Liver (tissue), 9 donors: Measurements from ENCODE around the gene AKAP13. TPM values are rescaled to one million over a fixed set of nuclear protein-coding genes. Genes with fewer than 3 reads are reported as not detected.

ENCODE experiments used
- DNase-seq: peaks from one replicate; pipeline ENCODE4 v3.0.0-alpha.2; 2017; ENCODE audit warnings: low spot score
- H3K27ac ChIP-seq, 2 donors: one replicate each; pipeline ENCODE4 v1.7.0; 2013; ENCODE audit warnings: inconsistent platforms in 2 of 2, low read length in 2 of 2, control low read depth in 1 of 2, low read depth in 1 of 2, mild to moderate bottlenecking in 1 of 2
- H3K27me3 ChIP-seq, 4 donors: one replicate each; pipeline versions ENCODE4 v1.6.1 to v1.7.0; 2013; ENCODE audit warnings: low read length in 3 of 4, inconsistent platforms in 1 of 4, mild to moderate bottlenecking in 1 of 4, moderate library complexity in 1 of 4; ENCODE audit not compliant: control insufficient read depth in 4 of 4, insufficient read depth in 4 of 4
- H3K36me3 ChIP-seq, 4 donors: one replicate each; pipeline versions ENCODE4 v1.6.1 to v1.7.0; 2013; ENCODE audit warnings: low read length in 3 of 4, mild to moderate bottlenecking in 3 of 4, low read depth in 1 of 4, moderate library complexity in 1 of 4; ENCODE audit not compliant: control insufficient read depth in 4 of 4, insufficient read depth in 3 of 4
- H3K4me1 ChIP-seq, 4 donors: one replicate each; pipeline versions ENCODE4 v1.6.1 to v1.7.0; 2013; ENCODE audit warnings: low read length in 3 of 4, mild to moderate bottlenecking in 3 of 4, moderate library complexity in 1 of 4; ENCODE audit not compliant: control insufficient read depth in 4 of 4, insufficient read depth in 4 of 4
- H3K4me3 ChIP-seq, 3 donors: one replicate each; pipeline versions ENCODE4 v1.6.1 to v1.7.0; 2013; ENCODE audit warnings: low read length in 3 of 3, control low read depth in 1 of 3, low read depth in 1 of 3, mild to moderate bottlenecking in 1 of 3
- H3K9ac ChIP-seq, 2 donors: one replicate each; pipeline ENCODE4 v1.7.0; 2013; ENCODE audit warnings: low read length in 2 of 2, mild to moderate bottlenecking in 2 of 2, moderate library complexity in 2 of 2, control low read depth in 1 of 2, low read depth in 1 of 2
- H3K9me3 ChIP-seq, 4 donors: one replicate each; pipeline versions ENCODE4 v1.6.1 to v1.7.0; 2013; ENCODE audit warnings: low read length in 3 of 4; ENCODE audit not compliant: control insufficient read depth in 4 of 4
- EGR1 ChIP-seq, 2 donors: IDR thresholded peaks; 2 replicates each; pipeline ENCODE4 v1.6.1; 2016 to 2018; ENCODE audit warnings: antibody characterized with exemption in 2 of 2, low read depth in 2 of 2
- FOXA1 ChIP-seq: IDR thresholded peaks from 2 replicates; pipeline ENCODE4 v1.6.1; 2016; ENCODE audit warnings: antibody characterized with exemption
- FOXA2 ChIP-seq: IDR thresholded peaks from 2 replicates; pipeline ENCODE4 v1.6.1; 2016; ENCODE audit warnings: antibody characterized with exemption
- GABPA ChIP-seq, 2 donors: IDR thresholded peaks in 1 of 2; conservative IDR thresholded peaks in 1 of 2; 2 replicates each; pipeline ENCODE4 v1.6.1; 2016; ENCODE audit warnings: antibody characterized with exemption in 2 of 2, mild to moderate bottlenecking in 1 of 2, moderate library complexity in 1 of 2
- HNF4A ChIP-seq, 2 donors: conservative IDR thresholded peaks; 2 replicates each; pipeline ENCODE4 v1.6.1; 2016; ENCODE audit warnings: antibody characterized with exemption in 2 of 2, mild to moderate bottlenecking in 2 of 2
- HNF4G ChIP-seq: IDR thresholded peaks from 2 replicates; pipeline ENCODE4 v1.6.1; 2016; ENCODE audit warnings: antibody characterized with exemption
- JUND ChIP-seq, 2 donors: IDR thresholded peaks; 2 replicates each; pipeline ENCODE4 v1.6.1; 2016; ENCODE audit warnings: antibody characterized with exemption in 2 of 2
- NR2F2 ChIP-seq: IDR thresholded peaks from 2 replicates; pipeline ENCODE4 v1.6.1; 2016; ENCODE audit warnings: antibody characterized with exemption
- RXRA ChIP-seq, 2 donors: IDR thresholded peaks; 2 replicates each; pipeline ENCODE4 v1.6.1; 2017 to 2018; ENCODE audit warnings: antibody characterized with exemption in 2 of 2, mild to moderate bottlenecking in 1 of 2
- WGBS: extraction: QIAGEN DNeasy Blood & Tissue Kit; methylation state at CpG from one replicate; pipeline ENCODE4 v1.1.7; 2013; 5-methylcytosine and 5-hydroxymethylcytosine counted together
- polyA plus RNA-seq, 2 donors: library from polyadenylated mRNA; stranded (reverse) in 1 of 2; unstranded in 1 of 2; fragments of 200-250 nt in 1 of 2; fragments of >200 nt in 1 of 2; fragmentation: Nextera tagmentation in 1 of 2; extraction: Ambion mirVana in 1 of 2; gene quantifications; one replicate each; pipeline versions ENCODE4 v1.2.1 to v1.2.3, GENCODE V29; 2013 to 2015
- total RNA-seq, 2 donors: library from RNA; depleted of rRNA; stranded (reverse); fragments of >200 nt; gene quantifications; one replicate each; pipeline ENCODE4 v1.2.3, GENCODE V29; 2014
- TF ChIP-seq, protein P1 (sequence below): IDR thresholded peaks from 2 replicates; pipeline ENCODE4 v1.6.1; 2016; ENCODE audit warnings: antibody characterized with exemption
- TF ChIP-seq, protein P2 (sequence below): IDR thresholded peaks from 2 replicates; pipeline ENCODE4 v1.6.1; 2016; ENCODE audit warnings: antibody characterized with exemption, mild to moderate bottlenecking
- TF ChIP-seq, protein P3 (sequence below): fragments of 150-350 bp; IDR thresholded peaks from 2 replicates; pipeline ENCODE4 v1.5.1; 2017; ENCODE audit warnings: improper control_type of control experiment, low read depth, low read length; ENCODE audit not compliant: missing input control
- TF ChIP-seq, protein P4 (sequence below): IDR thresholded peaks from 2 replicates; pipeline ENCODE4 v1.6.1; 2016; ENCODE audit warnings: antibody characterized with exemption
- donor health status: healthy.
- donor health status: healthy.
- donor health status: healthy.
- donor health status: healthy.
- donor health status: healthy.

AKAP13 gene
- total and polyA plus RNA-seq, 4 donors: 18.6 to 92.3 (median 37.4) TPM

DNA sequence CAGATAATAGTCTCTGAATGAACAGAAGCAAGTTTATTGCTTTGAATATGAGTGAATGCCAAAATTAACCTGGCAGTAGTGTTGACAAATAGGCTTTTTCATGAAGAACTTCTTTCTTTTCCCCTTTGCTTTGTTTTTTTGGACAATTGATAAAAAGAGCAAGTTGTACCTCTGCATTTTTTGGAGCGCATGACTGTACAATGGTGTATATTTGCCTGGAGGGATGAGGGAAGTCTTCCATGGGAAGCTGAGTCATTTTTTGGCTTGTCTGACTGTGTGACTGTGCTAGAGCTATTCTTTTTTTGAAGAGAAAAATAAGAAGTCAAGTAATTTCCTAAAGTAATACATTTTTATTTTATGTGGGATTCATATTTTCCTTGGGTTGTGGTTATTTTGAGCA lies 227.4 kb downstream of the AKAP13 start:
- no peaks in the 10 kb centered on the region for H3K27me3 ChIP-seq
- peaks cover 0 to 7% (median 0%) of the 10 kb centered on the region in 4 donors for H3K4me1 ChIP-seq
- peak overlapping the region in 1 of 2 donors; percentile 33 for H3K27ac ChIP-seq
- no peak for DNase-seq
- H3K9me3 ChIP-seq: no peaks in the 10 kb centered on the region
- 87% methylated on average over 1 of the region's 1 CpG for WGBS
- TF ChIP-seq FOXA1 (no peak), FOXA2 (no peak), HNF4A (conservative IDR thresholded peaks at IDR 0.05) (no peak), RXRA (IDR thresholded peaks at IDR 0.05) (no peak), HNF4G (no peak), GABPA (IDR thresholded peaks at IDR 0.05 in 1 of 2, conservative IDR thresholded peaks at IDR 0.05 in 1 of 2) (no peak), EGR1 (IDR thresholded peaks at IDR 0.05; ENCODE audit: low read depth in 2 of 2) (no peak), JUND (IDR thresholded peaks at IDR 0.05) (peak in 1 of 2 donors; percentile 23)
- H3K9ac ChIP-seq: no peak overlapping the region
- no peak overlapping the region for H3K4me3 ChIP-seq
- peaks cover 2 to 13% (median 6%) of the 10 kb centered on the region in 4 donors for H3K36me3 ChIP-seq

DNA sequence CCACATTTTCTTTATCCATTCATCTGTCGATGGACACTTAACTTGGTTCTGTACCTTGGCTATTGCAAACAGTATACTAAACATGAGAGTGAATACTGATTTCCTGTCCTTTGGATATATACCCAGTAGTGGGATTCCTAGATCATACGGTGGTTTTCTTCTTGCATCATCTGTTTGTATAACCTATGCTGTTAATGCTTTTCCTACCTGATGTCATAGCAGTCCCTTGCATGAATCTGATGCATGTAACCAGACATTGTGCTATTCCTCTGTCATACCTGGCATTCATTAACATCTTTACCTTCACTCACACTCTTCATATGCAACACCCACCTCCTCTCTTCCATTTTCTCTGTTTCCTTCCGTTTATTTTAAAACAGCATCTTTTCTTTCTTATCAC lies 229.1 kb downstream of the AKAP13 start:
- 82% methylated on average over 3 of the region's 3 CpGs for WGBS
- Histone ChIP-seq H3K4me3 (no peak overlapping the region), H3K9me3 (no peaks in the 10 kb centered on the region), H3K36me3 (peaks cover 0 to 5% (median 3%) of the 10 kb centered on the region in 4 donors), H3K27me3 (no peaks in the 10 kb centered on the region), H3K4me1 (peaks cover 0 to 7% (median under 1%) of the 10 kb centered on the region in 4 donors), H3K9ac (no peak overlapping the region), H3K27ac (no peak overlapping the region)
- TF ChIP-seq HNF4A (conservative IDR thresholded peaks at IDR 0.05) (no peak), GABPA (IDR thresholded peaks at IDR 0.05 in 1 of 2, conservative IDR thresholded peaks at IDR 0.05 in 1 of 2) (no peak), NR2F2 (no peak), EGR1 (IDR thresholded peaks at IDR 0.05; ENCODE audit: low read depth in 2 of 2) (no peak), FOXA2 (no peak)
- TF ChIP-seq, protein P1, sequence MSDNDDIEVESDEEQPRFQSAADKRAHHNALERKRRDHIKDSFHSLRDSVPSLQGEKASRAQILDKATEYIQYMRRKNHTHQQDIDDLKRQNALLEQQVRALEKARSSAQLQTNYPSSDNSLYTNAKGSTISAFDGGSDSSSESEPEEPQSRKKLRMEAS: no peak
- TF ChIP-seq, protein P2, sequence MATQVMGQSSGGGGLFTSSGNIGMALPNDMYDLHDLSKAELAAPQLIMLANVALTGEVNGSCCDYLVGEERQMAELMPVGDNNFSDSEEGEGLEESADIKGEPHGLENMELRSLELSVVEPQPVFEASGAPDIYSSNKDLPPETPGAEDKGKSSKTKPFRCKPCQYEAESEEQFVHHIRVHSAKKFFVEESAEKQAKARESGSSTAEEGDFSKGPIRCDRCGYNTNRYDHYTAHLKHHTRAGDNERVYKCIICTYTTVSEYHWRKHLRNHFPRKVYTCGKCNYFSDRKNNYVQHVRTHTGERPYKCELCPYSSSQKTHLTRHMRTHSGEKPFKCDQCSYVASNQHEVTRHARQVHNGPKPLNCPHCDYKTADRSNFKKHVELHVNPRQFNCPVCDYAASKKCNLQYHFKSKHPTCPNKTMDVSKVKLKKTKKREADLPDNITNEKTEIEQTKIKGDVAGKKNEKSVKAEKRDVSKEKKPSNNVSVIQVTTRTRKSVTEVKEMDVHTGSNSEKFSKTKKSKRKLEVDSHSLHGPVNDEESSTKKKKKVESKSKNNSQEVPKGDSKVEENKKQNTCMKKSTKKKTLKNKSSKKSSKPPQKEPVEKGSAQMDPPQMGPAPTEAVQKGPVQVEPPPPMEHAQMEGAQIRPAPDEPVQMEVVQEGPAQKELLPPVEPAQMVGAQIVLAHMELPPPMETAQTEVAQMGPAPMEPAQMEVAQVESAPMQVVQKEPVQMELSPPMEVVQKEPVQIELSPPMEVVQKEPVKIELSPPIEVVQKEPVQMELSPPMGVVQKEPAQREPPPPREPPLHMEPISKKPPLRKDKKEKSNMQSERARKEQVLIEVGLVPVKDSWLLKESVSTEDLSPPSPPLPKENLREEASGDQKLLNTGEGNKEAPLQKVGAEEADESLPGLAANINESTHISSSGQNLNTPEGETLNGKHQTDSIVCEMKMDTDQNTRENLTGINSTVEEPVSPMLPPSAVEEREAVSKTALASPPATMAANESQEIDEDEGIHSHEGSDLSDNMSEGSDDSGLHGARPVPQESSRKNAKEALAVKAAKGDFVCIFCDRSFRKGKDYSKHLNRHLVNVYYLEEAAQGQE: no peak
- TF ChIP-seq, protein P3, sequence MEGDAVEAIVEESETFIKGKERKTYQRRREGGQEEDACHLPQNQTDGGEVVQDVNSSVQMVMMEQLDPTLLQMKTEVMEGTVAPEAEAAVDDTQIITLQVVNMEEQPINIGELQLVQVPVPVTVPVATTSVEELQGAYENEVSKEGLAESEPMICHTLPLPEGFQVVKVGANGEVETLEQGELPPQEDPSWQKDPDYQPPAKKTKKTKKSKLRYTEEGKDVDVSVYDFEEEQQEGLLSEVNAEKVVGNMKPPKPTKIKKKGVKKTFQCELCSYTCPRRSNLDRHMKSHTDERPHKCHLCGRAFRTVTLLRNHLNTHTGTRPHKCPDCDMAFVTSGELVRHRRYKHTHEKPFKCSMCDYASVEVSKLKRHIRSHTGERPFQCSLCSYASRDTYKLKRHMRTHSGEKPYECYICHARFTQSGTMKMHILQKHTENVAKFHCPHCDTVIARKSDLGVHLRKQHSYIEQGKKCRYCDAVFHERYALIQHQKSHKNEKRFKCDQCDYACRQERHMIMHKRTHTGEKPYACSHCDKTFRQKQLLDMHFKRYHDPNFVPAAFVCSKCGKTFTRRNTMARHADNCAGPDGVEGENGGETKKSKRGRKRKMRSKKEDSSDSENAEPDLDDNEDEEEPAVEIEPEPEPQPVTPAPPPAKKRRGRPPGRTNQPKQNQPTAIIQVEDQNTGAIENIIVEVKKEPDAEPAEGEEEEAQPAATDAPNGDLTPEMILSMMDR: no peak
- TF ChIP-seq, protein P4, sequence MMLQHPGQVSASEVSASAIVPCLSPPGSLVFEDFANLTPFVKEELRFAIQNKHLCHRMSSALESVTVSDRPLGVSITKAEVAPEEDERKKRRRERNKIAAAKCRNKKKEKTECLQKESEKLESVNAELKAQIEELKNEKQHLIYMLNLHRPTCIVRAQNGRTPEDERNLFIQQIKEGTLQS: no peak
- DNase-seq: no peak
